ENCODE results near the gene ZNF462. TPM values are rescaled to one million over a fixed set of nuclear protein-coding genes. Genes with fewer than 3 reads are reported as not detected.

ZNF462 gene
- total RNA-seq, 4 donors from 2014 or later, result 17.8 to 22.3 (median 21.4) TPM

DNA sequence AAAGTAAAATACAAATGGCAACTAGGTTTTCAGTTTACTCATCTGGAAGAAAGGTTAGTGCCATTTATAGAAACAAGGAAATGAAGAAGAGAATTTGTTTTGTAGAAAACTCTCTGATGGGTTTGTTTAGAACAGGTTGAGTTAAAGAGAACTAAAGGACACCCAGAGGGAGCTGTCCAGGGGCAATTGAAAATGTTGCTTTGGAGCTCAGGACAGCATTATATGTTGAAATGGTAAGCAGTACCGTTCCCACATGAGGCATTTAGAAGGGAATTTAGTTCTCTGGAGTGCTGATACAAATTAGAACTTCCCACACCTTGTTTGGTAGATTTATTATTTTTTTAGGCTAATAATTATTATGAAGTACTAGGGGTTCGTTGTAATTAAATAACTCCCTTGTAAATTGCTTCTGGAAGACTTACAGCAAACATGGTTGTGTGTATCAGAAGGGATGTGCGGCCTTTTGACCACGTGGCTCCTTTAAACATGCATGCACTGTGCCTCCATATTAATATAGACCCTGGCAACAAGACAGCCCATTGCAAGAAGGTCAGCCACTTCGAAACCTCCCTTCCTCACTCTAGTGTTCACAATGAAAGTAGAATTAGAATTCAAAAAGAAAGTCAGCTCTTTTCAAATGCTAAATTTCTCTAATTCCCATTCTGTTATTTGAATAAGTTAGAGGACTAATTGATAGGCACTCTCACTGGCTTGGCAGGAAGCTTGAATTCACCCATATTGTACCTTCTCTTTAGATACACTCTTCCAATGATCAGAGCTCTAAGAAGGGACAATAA, 71.7 kb downstream of the ZNF462 start:
- WGBS, 2 donors, result 87% methylated on average over 5 of the region's 5 CpGs
- Histone ChIP-seq H3K9me3 (no peaks in the 10 kb centered on the region), H3K36me3 (peaks cover 0 to 93% (median 10%) of the 10 kb centered on the region in 3 donors)

DNA sequence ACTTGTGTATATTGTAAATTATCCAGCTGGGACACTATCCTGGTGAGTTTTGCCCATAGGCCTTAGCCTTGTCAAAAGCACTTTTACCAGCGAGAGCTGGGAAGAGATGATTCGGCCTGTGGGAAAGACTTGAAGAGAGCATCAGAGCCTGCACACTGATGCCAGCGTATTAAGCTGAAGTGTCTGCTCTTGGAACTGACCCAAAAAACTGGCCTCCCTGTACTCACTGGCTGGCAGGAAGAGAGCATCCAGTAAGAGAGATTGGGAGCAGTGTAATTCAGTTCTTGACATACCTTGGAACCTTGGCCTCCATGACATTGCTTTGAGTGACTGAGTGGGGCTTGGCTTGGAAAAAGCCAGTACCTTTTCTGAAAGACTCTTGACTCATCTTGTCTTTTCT, 73.7 kb downstream of the ZNF462 start:
- DNase-seq, result no peak
- 84 to 93% methylated on average over 2 to 3 of the region's 3 CpGs for WGBS, 2 donors
- no peaks in the 10 kb centered on the region for H3K4me1 ChIP-seq
- H3K27ac ChIP-seq, result no peak overlapping the region
- peaks cover 0 to 93% (median 18%) of the 10 kb centered on the region in 3 donors for H3K36me3 ChIP-seq
- no peaks in the 10 kb centered on the region for H3K27me3 ChIP-seq
- intact Hi-C loops (cut with DNase I), result no loop called here
- H3K9me3 ChIP-seq, result no peaks in the 10 kb centered on the region
- TF ChIP-seq, protein P1, sequence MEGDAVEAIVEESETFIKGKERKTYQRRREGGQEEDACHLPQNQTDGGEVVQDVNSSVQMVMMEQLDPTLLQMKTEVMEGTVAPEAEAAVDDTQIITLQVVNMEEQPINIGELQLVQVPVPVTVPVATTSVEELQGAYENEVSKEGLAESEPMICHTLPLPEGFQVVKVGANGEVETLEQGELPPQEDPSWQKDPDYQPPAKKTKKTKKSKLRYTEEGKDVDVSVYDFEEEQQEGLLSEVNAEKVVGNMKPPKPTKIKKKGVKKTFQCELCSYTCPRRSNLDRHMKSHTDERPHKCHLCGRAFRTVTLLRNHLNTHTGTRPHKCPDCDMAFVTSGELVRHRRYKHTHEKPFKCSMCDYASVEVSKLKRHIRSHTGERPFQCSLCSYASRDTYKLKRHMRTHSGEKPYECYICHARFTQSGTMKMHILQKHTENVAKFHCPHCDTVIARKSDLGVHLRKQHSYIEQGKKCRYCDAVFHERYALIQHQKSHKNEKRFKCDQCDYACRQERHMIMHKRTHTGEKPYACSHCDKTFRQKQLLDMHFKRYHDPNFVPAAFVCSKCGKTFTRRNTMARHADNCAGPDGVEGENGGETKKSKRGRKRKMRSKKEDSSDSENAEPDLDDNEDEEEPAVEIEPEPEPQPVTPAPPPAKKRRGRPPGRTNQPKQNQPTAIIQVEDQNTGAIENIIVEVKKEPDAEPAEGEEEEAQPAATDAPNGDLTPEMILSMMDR (IDR thresholded peaks at IDR 0.05), result no peak
- no peak for TF ChIP-seq POLR2A (IDR thresholded peaks at IDR 0.05)
- H3K4me3 ChIP-seq, result no peak overlapping the region

More for the DNA sequence above, 71.7 kb downstream of the ZNF462 start:
- TF ChIP-seq POLR2A (IDR thresholded peaks at IDR 0.05), result no peak
- TF ChIP-seq, protein P1 (IDR thresholded peaks at IDR 0.05), result no peak
- H3K27me3 ChIP-seq, result no peaks in the 10 kb centered on the region
- H3K4me3 ChIP-seq, result no peak overlapping the region
- no peak for DNase-seq
- intact Hi-C loops (cut with DNase I), result no loop called here
- H3K27ac ChIP-seq, result no peak overlapping the region
- no peaks in the 10 kb centered on the region for H3K4me1 ChIP-seq

DNA sequence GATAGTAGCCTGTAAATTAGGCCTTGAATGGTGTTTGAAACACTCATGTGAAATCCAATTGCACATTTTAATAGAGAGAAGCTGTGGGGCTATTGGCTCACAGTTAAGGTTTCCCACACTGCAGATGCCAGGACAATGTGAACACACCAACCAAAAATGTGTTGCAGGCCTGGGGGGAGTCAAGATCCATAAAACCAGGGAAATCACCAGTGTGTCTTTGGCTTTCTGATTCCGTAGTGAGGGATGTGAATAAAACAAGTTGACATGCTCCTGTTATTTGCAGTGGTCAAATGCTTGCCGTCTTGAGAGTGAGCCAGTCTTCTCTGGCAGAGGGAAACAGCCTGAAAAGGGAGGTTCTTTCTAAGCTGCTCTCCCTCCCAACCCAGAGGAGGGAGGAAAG, 79.0 kb downstream of the ZNF462 start:
- DNase-seq, result no peak
- intact Hi-C loops (cut with DNase I), result no loop called here
- WGBS, 2 donors, result 78 to 82% methylated on average over 2 of the region's 2 CpGs
- H3K4me1 ChIP-seq, result no peaks in the 10 kb centered on the region
- no peak overlapping the region for H3K27ac ChIP-seq
- H3K4me3 ChIP-seq, result no peak overlapping the region
- H3K27me3 ChIP-seq, result no peaks in the 10 kb centered on the region
- peaks cover 0 to 77% (median 11%) of the 10 kb centered on the region in 3 donors for H3K36me3 ChIP-seq
- no peaks in the 10 kb centered on the region for H3K9me3 ChIP-seq
- no peak for TF ChIP-seq POLR2A (IDR thresholded peaks at IDR 0.05)
- TF ChIP-seq, protein P1 (IDR thresholded peaks at IDR 0.05), result no peak

DNA sequence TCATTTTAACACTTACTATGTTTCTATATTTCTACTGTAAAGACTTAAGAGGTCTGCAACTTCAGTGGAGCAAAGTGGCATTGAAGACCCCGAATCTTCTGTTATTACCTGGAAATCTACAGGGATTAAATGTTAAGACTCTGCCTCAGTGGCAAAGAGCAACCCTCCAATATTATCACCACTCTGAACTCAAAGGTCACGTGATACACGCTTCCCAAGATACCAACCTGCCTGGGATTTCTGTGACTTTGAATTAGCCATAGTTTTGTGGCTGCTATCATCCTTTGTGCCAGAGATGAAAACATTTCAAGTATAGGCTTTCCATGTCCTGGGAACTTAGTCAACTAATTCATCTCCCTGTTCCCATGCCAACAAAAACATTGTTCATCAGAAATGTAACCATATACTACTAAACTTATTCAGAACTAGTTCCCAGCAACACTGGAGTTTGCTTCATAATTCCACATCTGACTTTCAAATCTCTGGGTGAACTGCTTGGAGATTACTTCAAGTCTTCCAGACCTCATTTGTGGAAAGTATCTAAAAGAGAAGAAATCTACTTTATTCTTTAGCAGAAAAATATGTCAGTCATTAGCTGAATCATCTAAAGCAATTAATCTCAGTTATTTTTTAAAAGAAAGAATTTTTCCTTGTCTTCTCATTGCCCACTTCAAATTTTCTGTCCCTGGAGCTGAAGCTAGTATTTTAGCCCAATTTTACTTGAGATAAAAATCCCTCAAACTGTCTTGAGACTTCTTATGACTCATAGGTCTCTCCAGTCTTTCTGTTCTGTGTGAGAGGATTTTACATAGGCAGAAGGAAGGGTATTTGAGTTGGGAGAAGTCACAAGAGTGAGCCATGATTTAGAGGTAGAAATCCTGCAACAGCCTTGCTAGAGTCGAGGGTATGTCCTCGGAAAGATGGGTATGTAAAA, 83.0 kb downstream of the ZNF462 start:
- Histone ChIP-seq H3K27me3 (no peaks in the 10 kb centered on the region), H3K4me1 (no peaks in the 10 kb centered on the region), H3K4me3 (no peak overlapping the region), H3K36me3 (peaks cover 0 to 64% (median 0%) of the 10 kb centered on the region in 3 donors), H3K27ac (no peak overlapping the region), H3K9me3 (no peaks in the 10 kb centered on the region)
- WGBS, 2 donors, result 76 to 83% methylated on average over 5 of the region's 5 CpGs
- no peak for DNase-seq
- intact Hi-C loops (cut with DNase I), result no loop called here
- TF ChIP-seq, protein P1 (IDR thresholded peaks at IDR 0.05), result no peak
- no peak for TF ChIP-seq POLR2A (IDR thresholded peaks at IDR 0.05)
